ENCODE measurements around the gene RAET1L. TPM values are rescaled to one million over a fixed set of nuclear protein-coding genes. Genes with fewer than 3 reads are reported as not detected.

RAET1L gene
- total RNA-seq, 1 experiment from 2014 or later = not detected

- Histone ChIP-seq H3K4me1 (ENCODE audit: control insufficient read depth, insufficient read depth, low read length) (peaks cover 4% of the 10 kb centered on the region; the same call in 1 of the 2 replicates), H3K27ac (ENCODE audit: low read length) (no peak overlapping the region), H3K4me3 (ENCODE audit: low read depth in 2 of 2, low read length in 2 of 2) (peak overlapping the region; percentile 36 to 52), H3K27me3 (ENCODE audit: control insufficient read depth, insufficient read depth, low read length) (peaks cover 60% of the 10 kb centered on the region), H3K9me3 (ENCODE audit: control insufficient read depth, insufficient read depth, low read depth, low read length) (no peaks in the 10 kb centered on the region), H3K36me3 (ENCODE audit: control insufficient read depth, insufficient read depth, low read length) (no peaks in the 10 kb centered on the region)
- TF ChIP-seq SIN3A (IDR thresholded peaks at IDR 0.05; ENCODE audit: borderline replicate concordance, insufficient read depth, low read depth, low read length) (no peak), REST (IDR thresholded peaks at IDR 0.05; ENCODE audit: insufficient read depth in 1 of 2, low read depth in 2 of 2, low read length in 1 of 2) (no peak), TCF7L2 (IDR thresholded peaks at IDR 0.05; ENCODE audit: low read depth, low read length) (no peak), POLR2AphosphoS5 (IDR thresholded peaks at IDR 0.05; ENCODE audit: low read depth, low read length) (no peak), CTCF (IDR thresholded peaks at IDR 0.05) (no peak)
- ChIA-PET CTCF (interaction anchor here (0.6 kb wide), 1 partner anchor 717 kb away, joined by 3 read pairs; no protein-coding TSS in a partner anchor), POLR2A (no interaction called here)
- peak; percentile 42 for ATAC-seq
- DNase-seq (ENCODE audit: low read depth, low spot score) = no peak
- no TSS peak for BruUV-seq (replicated peaks)
- intact Hi-C loops (cut with micrococcal nuclease; ENCODE audit: unreplicated experiment) = no loop called here
- in situ Hi-C loops (cut with HindIII; ENCODE audit: low pct_unique_long_range_greater_than_20kb, low sequenced_read_pairs) = no loop called here
Observed at GRCh38 chr6:149990212-149990660, 35.1 kb downstream of the RAET1L start.

DNA sequence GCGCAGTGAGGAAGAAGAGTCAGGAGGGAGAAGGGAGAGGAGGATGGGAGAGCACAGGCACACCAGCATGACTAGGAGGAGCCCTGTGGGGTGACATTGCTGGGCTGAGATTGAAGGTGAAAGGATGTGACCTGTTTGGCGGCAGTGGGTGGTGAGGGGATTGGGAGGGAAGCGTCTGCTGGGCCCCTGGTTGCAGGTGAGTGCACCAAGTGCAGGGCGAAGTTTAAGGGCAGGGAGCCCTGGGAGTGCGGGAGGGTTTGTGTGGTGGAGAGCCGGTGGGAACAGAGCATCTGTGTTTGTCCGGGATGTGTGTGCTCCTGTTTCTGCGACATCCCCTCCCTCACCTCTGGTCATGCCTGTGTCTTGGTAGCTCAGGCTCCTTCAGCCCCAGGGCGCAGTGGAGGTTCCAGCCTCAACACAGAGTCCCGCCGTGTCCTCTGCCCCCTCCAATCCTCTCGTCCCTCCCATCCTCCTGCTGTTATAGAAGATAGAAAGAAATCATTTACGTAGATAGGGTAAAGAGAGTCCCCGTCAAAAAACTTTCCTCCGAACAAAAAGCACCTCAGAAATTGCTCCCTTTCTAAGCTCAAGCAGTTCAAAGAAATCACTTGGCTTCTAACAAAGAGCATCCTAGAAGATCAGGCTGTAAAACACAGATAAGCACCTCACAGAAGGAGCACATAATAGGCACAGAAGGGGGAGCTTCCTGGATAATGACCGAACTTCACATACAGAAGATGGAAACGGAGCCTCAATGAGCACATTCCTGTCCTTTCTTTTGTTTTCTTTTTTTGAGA, 36.6 kb downstream of the RAET1L start:
- H3K27ac ChIP-seq (ENCODE audit: low read length) = no peak overlapping the region
- in situ Hi-C loops (cut with HindIII; ENCODE audit: low pct_unique_long_range_greater_than_20kb, low sequenced_read_pairs) = no loop called here
- TF ChIP-seq REST (IDR thresholded peaks at IDR 0.05; ENCODE audit: insufficient read depth in 1 of 2, low read depth in 2 of 2, low read length in 1 of 2) (no peak), TCF7L2 (IDR thresholded peaks at IDR 0.05; ENCODE audit: low read depth, low read length) (no peak), CTCF (IDR thresholded peaks at IDR 0.05) (no peak), POLR2AphosphoS5 (IDR thresholded peaks at IDR 0.05; ENCODE audit: low read depth, low read length) (no peak), SIN3A (IDR thresholded peaks at IDR 0.05; ENCODE audit: borderline replicate concordance, insufficient read depth, low read depth, low read length) (no peak)
- ChIA-PET CTCF (no interaction called here), POLR2A (no interaction called here)
- H3K9me3 ChIP-seq (ENCODE audit: control insufficient read depth, insufficient read depth, low read depth, low read length) = no peaks in the 10 kb centered on the region
- H3K27me3 ChIP-seq (ENCODE audit: control insufficient read depth, insufficient read depth, low read length) = peaks cover 63% of the 10 kb centered on the region
- peaks cover 4% of the 10 kb centered on the region; the same call in 1 of the 2 replicates for H3K4me1 ChIP-seq (ENCODE audit: control insufficient read depth, insufficient read depth, low read length)
- BruUV-seq (replicated peaks) = no TSS peak
- DNase-seq (ENCODE audit: low read depth, low spot score) = no peak
- H3K36me3 ChIP-seq (ENCODE audit: control insufficient read depth, insufficient read depth, low read length) = no peaks in the 10 kb centered on the region
- no peak overlapping the region for H3K4me3 ChIP-seq (ENCODE audit: low read depth in 2 of 2, low read length in 2 of 2)
- ATAC-seq = no peak
- intact Hi-C loops (cut with micrococcal nuclease; ENCODE audit: unreplicated experiment) = no loop called here

Measured in Panc1 (cell line).